Keratinocyte (primary cell): Measurements from ENCODE around the gene ANHX.

Source experiments
- CTCF ChIP-seq, 3 experiments: IDR thresholded peaks in 1 of 3; conservative IDR thresholded peaks in 1 of 3; optimal IDR thresholded peaks in 1 of 3; 2 replicates in 2 of 3; 3 replicates in 1 of 3; pipeline versions ENCODE3 to v1.5.1; 2011; ENCODE audit warnings: low read length in 3 of 3, mild to moderate bottlenecking in 3 of 3, moderate library complexity in 2 of 3, control low read depth in 1 of 3, inconsistent platforms in 1 of 3; ENCODE audit not compliant: insufficient read depth in 2 of 3; ENCODE audit errors: extremely low read depth in 1 of 3
- EZH2 ChIP-seq: IDR thresholded peaks from one replicate; pipeline ENCODE4 v1.6.1; 2012; ENCODE audit warnings: inconsistent platforms, mild to moderate bottlenecking, low read length, moderate library complexity

GRCh38 chr12:133206390-133206789 lies 29.3 kb downstream of the ANHX start:
- TF ChIP-seq CTCF (optimal IDR thresholded peaks at IDR 0.05 in 1 of 3, IDR thresholded peaks at IDR 0.05 in 1 of 3, conservative IDR thresholded peaks at IDR 0.05 in 1 of 3; ENCODE audit: extremely low read depth in 1 of 3, insufficient read depth in 2 of 3, low read length in 3 of 3) (no peak), EZH2 (no peak)
